HepG2 (cell line): ENCODE measurements around the gene RASD2. TPM values are rescaled to one million over a fixed set of nuclear protein-coding genes. Genes with fewer than 3 reads are reported as not detected.

Experiments
- ATAC-seq: fragments of 200-7000 bp; cut with Tn5 transposase; 3 replicates; pipeline ENCODE4 v1.9.1; 2020; ENCODE audit warnings: mild to moderate bottlenecking, moderate library complexity
- BruUV-seq: library from RNA; stranded (reverse); fragments of 400-500 nt; replicated peaks from 2 replicates; lab custom pipeline; 2021; lab: Mats Ljungman, UMichigan
- CTCF ChIA-PET: fragments of 300-600 bp; formaldehyde crosslinking; extraction: SDS; loops from one replicate; lab custom pipeline; 2021; ENCODE audit warnings: low total read pairs, inconsistent platforms, low intra/inter-chr PET ratio; lab: Yijun Ruan, JAX
- POLR2A ChIA-PET: fragments of 350-600 bp; sonication (Branson Sonifier 250); formaldehyde crosslinking; loops from one replicate; lab custom pipeline; 2020; ENCODE audit warnings: antibody characterized with exemption, inconsistent platforms; lab: Yijun Ruan, JAX
- DNase-seq: peaks from one replicate; pipeline ENCODE4 v3.0.0-alpha.2; 2015; ENCODE audit warnings: low spot score
- FAIRE-seq: peaks from 3 replicates; lab custom pipeline; 2011; peaks lifted over from hg19 to GRCh38; lab: Jason Lieb, UNC
- H2AFZ ChIP-seq: one replicate; pipeline ENCODE4 v1.6.1; 2011; ENCODE audit warnings: low read length, inconsistent platforms
- H3K27ac ChIP-seq: fragments of 300-600 bp; 3 replicates; pipeline ENCODE4 v1.8.0; 2011; ENCODE audit warnings: mixed run types, mild to moderate bottlenecking, mixed read lengths, low read length, inconsistent platforms; ENCODE audit not compliant: insufficient read depth; ENCODE audit errors: extremely low read length
- H3K27me3 ChIP-seq, 2 experiments: fragments of 200-600 bp in 1 of 2; 2 replicates in 1 of 2; 3 replicates in 1 of 2; pipeline versions ENCODE4 v1.6.0 to v1.8.0; 2011; ENCODE audit warnings: low read length in 2 of 2, mild to moderate bottlenecking in 2 of 2, moderate library complexity in 2 of 2, inconsistent platforms in 1 of 2; ENCODE audit not compliant: insufficient read depth in 2 of 2, control insufficient read depth in 1 of 2
- H3K36me3 ChIP-seq, 2 experiments: fragments of 200-600 bp in 1 of 2; replicated peaks in 1 of 2; 2 replicates in 1 of 2; 3 replicates in 1 of 2; pipeline versions ENCODE4 v1.5.1 to v1.8.0; 2011; ENCODE audit warnings: low read length in 2 of 2, inconsistent platforms in 1 of 2; ENCODE audit not compliant: insufficient read depth in 2 of 2, control insufficient read depth in 1 of 2
- H3K4me1 ChIP-seq: 2 replicates; pipeline ENCODE4 v1.5.1; 2012; ENCODE audit warnings: low read length, inconsistent platforms; ENCODE audit not compliant: insufficient read depth
- H3K4me2 ChIP-seq: 2 replicates; pipeline ENCODE4 v1.6.0; 2011; ENCODE audit warnings: low read depth, low read length, inconsistent platforms
- H3K4me3 ChIP-seq, 3 experiments: fragments of 200-600 bp in 1 of 3; sonication (generic), shearing (Covaris generic) in 1 of 3; replicated peaks in 1 of 3; 2 replicates each; pipeline ENCODE4 v1.5.1; 2011 to 2016; ENCODE audit warnings: low read length in 3 of 3, inconsistent platforms in 2 of 3, low read depth in 2 of 3, mild to moderate bottlenecking in 2 of 3, control low read depth in 1 of 3, mixed read lengths in 1 of 3; ENCODE audit not compliant: insufficient read depth in 1 of 3
- H3K79me2 ChIP-seq: one replicate; pipeline ENCODE4 v1.6.1; 2011; ENCODE audit warnings: low read length, inconsistent platforms; ENCODE audit not compliant: insufficient read depth
- H3K9ac ChIP-seq: 2 replicates; pipeline ENCODE4 v1.6.0; 2011; ENCODE audit warnings: mild to moderate bottlenecking, low read depth, low read length, inconsistent platforms; ENCODE audit not compliant: insufficient read depth
- H3K9me3 ChIP-seq: 2 replicates; pipeline ENCODE4 v1.5.1; 2012; ENCODE audit warnings: mild to moderate bottlenecking, low read length
- H4K20me1 ChIP-seq: 2 replicates; pipeline ENCODE4 v1.6.0; 2011; ENCODE audit warnings: inconsistent platforms, mild to moderate bottlenecking, low read length, moderate library complexity; ENCODE audit not compliant: insufficient read depth
- FOSL2 ChIP-seq: sonication (generic); formaldehyde crosslinking; IDR thresholded peaks from 2 replicates; pipeline ENCODE4 v1.4.0; 2020; ENCODE audit warnings: missing genetic modification reagents
- FOXO1 ChIP-seq: sonication (generic); formaldehyde crosslinking; IDR thresholded peaks from 2 replicates; pipeline ENCODE4 v1.4.0; 2020; ENCODE audit warnings: missing genetic modification reagents
- GATA4 ChIP-seq: sonication (generic); IDR thresholded peaks from 2 replicates; pipeline ENCODE4 v1.6.1; 2016; ENCODE audit warnings: antibody characterized with exemption, low read depth, borderline replicate concordance
- GTF2F1 ChIP-seq: fragments of 150-350 bp; IDR thresholded peaks from 2 replicates; pipeline ENCODE4 v1.6.1; 2014; ENCODE audit warnings: low read length
- MAZ ChIP-seq, 2 experiments: sonication (generic) in 1 of 2; formaldehyde crosslinking in 1 of 2; IDR thresholded peaks; 2 replicates each; pipeline versions ENCODE4 v1.5.0 to v1.6.1; 2012 to 2020; ENCODE audit warnings: low read depth in 2 of 2, mild to moderate bottlenecking in 2 of 2, borderline replicate concordance in 1 of 2, improper control_type of control experiment in 1 of 2, low read length in 1 of 2, missing genetic modification reagents in 1 of 2, moderate library complexity in 1 of 2
- NR2F6 ChIP-seq, 2 experiments: IDR thresholded peaks; 2 replicates each; pipeline ENCODE4 v1.6.1; 2016; ENCODE audit warnings: antibody characterized with exemption in 1 of 2, mild to moderate bottlenecking in 1 of 2
- PRMT3 ChIP-seq: sonication (generic); formaldehyde crosslinking; IDR thresholded peaks from 2 replicates; pipeline ENCODE4 v1.8.1; 2022; ENCODE audit warnings: low read depth, mild to moderate bottlenecking, moderate library complexity, missing genetic modification reagents, borderline replicate concordance
- RAD21 ChIP-seq: fragments of 450-650 bp; formaldehyde crosslinking; IDR thresholded peaks from 2 replicates; pipeline ENCODE4 v1.5.0; 2020; ENCODE audit warnings: mild to moderate bottlenecking
- SMC3 ChIP-seq: IDR thresholded peaks from 2 replicates; pipeline ENCODE4 v1.6.1; 2011; ENCODE audit warnings: low read length, improper control_type of control experiment
- SP5 ChIP-seq: IDR thresholded peaks from 2 replicates; pipeline ENCODE4 v1.6.1; 2016; ENCODE audit warnings: low read depth, borderline replicate concordance
- STAG1 ChIP-seq: sonication (generic); formaldehyde crosslinking; IDR thresholded peaks from 2 replicates; pipeline ENCODE4 v1.4.0; 2020; ENCODE audit warnings: missing genetic modification reagents
- XRCC5 ChIP-seq: fragments of 200-400 bp; formaldehyde crosslinking; optimal IDR thresholded peaks from 2 replicates; pipeline ENCODE3; 2017; ENCODE audit warnings: mild to moderate bottlenecking, low read length
- ZFX ChIP-seq: sonication (generic); formaldehyde crosslinking; IDR thresholded peaks from 2 replicates; pipeline ENCODE4 v1.4.0; 2020; ENCODE audit warnings: mild to moderate bottlenecking, low read depth, missing genetic modification reagents, moderate library complexity
- ZNF263 ChIP-seq: sonication (generic); formaldehyde crosslinking; IDR thresholded peaks from 2 replicates; pipeline ENCODE4 v1.4.0; 2020; ENCODE audit warnings: missing genetic modification reagents
- ZNF343 ChIP-seq: sonication (generic); formaldehyde crosslinking; IDR thresholded peaks from 2 replicates; pipeline ENCODE4 v1.4.0; 2020; ENCODE audit warnings: mild to moderate bottlenecking, missing genetic modification reagents
- WGBS: methylation state at CpG from one replicate; pipeline ENCODE4 v1.1.6; 2017; ENCODE audit warnings: low lambda C conversion rate; 5-methylcytosine and 5-hydroxymethylcytosine counted together
- in situ Hi-C: cut with HindIII; loops from 2 replicates; pipeline ENCODE4 v1.10.0; 2017; ENCODE audit warnings: low pct_unique_long_range_greater_than_20kb; ENCODE audit not compliant: extremely low pct_ligation_motif_present
- intact Hi-C: fragments of 100-400 bp; cut with micrococcal nuclease; formaldehyde crosslinking; loops from one replicate; pipeline ENCODE4 v1.10.0; 2022; ENCODE audit not compliant: unreplicated experiment
- polyA plus RNA-seq, 8 experiments: library from polyadenylated mRNA; depleted of rRNA in 3 of 8; stranded (reverse) in 7 of 8; unstranded in 1 of 8; fragments of >200 nt; fragmentation: Illumina TruSeq in 4 of 8; extraction: Trizol in 4 of 8; gene quantifications; 2 replicates each; pipeline versions ENCODE4 v1.2.1 to v1.2.3, GENCODE V29; 2011 to 2016; ENCODE audit warnings: low read depth in 4 of 8, missing spikeins in 1 of 8, mixed read lengths in 1 of 8; ENCODE audit not compliant: insufficient read depth in 1 of 8
- total RNA-seq, 5 experiments: library from RNA; depleted of rRNA; stranded (reverse); fragments of >200 nt; fragmentation: Illumina TruSeq; extraction: Trizol; gene quantifications; 2 replicates each; pipeline ENCODE4 v1.2.3, GENCODE V29; 2016; ENCODE audit warnings: low read depth in 1 of 5
- TF ChIP-seq, protein P1 (sequence below): sonication (generic); formaldehyde crosslinking; IDR thresholded peaks from 2 replicates; pipeline ENCODE4 v1.5.0; 2020; ENCODE audit warnings: mild to moderate bottlenecking, missing genetic modification reagents, moderate library complexity
- TF ChIP-seq, protein P2 (sequence below): sonication (generic); formaldehyde crosslinking; IDR thresholded peaks from 2 replicates; pipeline ENCODE4 v1.5.0; 2020; ENCODE audit warnings: missing genetic modification reagents
- TF ChIP-seq, protein P3 (sequence below): sonication (generic); formaldehyde crosslinking; IDR thresholded peaks from 2 replicates; pipeline ENCODE4 v1.5.0; 2020; ENCODE audit warnings: missing genetic modification reagents

Gene RASD2
- total and polyA plus RNA-seq, 2 of the 13 experiments (the other 11 are each of a cell fraction or from before 2014, with no cell fraction given): not detected

GRCh38 chr22:35582861-35583670 lies 42.4 kb downstream of the RASD2 start:
- 27% methylated on average over 5 of the region's 13 CpGs for WGBS
- in situ Hi-C loops (loop anchor here (5.0 kb wide), 1 partner anchor 151 kb away; no protein-coding TSS in a partner anchor), intact Hi-C loops (loop anchor here (1.0 kb wide), 2 partner anchors 152 to 232 kb away; no protein-coding TSS in a partner anchor)
- no peak overlapping the region for H3K27ac ChIP-seq
- no peak overlapping the region for H3K4me3 ChIP-seq
- no TSS peak for BruUV-seq
- H3K4me2 ChIP-seq: no peak overlapping the region
- CTCF ChIA-PET: interaction anchor here (0.7 to 3.0 kb wide), 4 partner anchors 152 to 235 kb away, joined by 3 to 32 read pairs (median 10); no protein-coding TSS in a partner anchor
- DNase-seq: peak; percentile 59
- FAIRE-seq: peak; percentile 71
- no peaks in the 10 kb centered on the region for H3K4me1 ChIP-seq
- H2AFZ ChIP-seq: no peak overlapping the region
- no peaks in the 10 kb centered on the region for H3K79me2 ChIP-seq
- H3K27me3 ChIP-seq: peaks cover 0 to 7% of the 10 kb centered on the region in 2 experiments; a peak in 1 of 5 replicates
- H3K9ac ChIP-seq: no peak overlapping the region
- ATAC-seq: peak; percentile 87
- H3K36me3 ChIP-seq: no peaks in the 10 kb centered on the region
- POLR2A ChIA-PET: no interaction called here
- H3K9me3 ChIP-seq: no peaks in the 10 kb centered on the region
- H4K20me1 ChIP-seq: no peaks in the 10 kb centered on the region
- TF ChIP-seq GATA4 (no peak), ZNF263 (CRISPR knock-in tag) (0 out of 2 replicates have a peak, but pooled peaks have one; percentile 30), FOSL2 (CRISPR knock-in tag) (peak; percentile 5; the same call in 1 of the 2 replicates), RAD21 (CRISPR knock-in tag) (peak; percentile 85), FOXO1 (CRISPR knock-in tag) (0 out of 2 replicates have a peak, but pooled peaks have one; percentile 7), PRMT3 (no peak), ZNF343 (CRISPR knock-in tag) (no peak), SMC3 (peak; percentile 82), NR2F6 (IDR thresholded peaks at IDR 0.05) (peak; percentile 26; the same call in 1 of the 2 replicates), NR2F6 (CRISPR knock-in tag; IDR thresholded peaks at IDR 0.05) (peak; percentile 49), XRCC5 (peak; percentile 77), ZFX (CRISPR knock-in tag) (peak; percentile 33; the same call in 1 of the 2 replicates), GTF2F1 (no peak), STAG1 (peak; percentile 93), MAZ (IDR thresholded peaks at IDR 0.05; ENCODE audit: borderline replicate concordance, low read depth, low read length) (no peak), MAZ (CRISPR knock-in tag; IDR thresholded peaks at IDR 0.05; ENCODE audit: low read depth) (0 out of 2 replicates have a peak, but pooled peaks have one; percentile 34), SP5 (CRISPR knock-in tag) (no peak)
- TF ChIP-seq, protein P1, sequence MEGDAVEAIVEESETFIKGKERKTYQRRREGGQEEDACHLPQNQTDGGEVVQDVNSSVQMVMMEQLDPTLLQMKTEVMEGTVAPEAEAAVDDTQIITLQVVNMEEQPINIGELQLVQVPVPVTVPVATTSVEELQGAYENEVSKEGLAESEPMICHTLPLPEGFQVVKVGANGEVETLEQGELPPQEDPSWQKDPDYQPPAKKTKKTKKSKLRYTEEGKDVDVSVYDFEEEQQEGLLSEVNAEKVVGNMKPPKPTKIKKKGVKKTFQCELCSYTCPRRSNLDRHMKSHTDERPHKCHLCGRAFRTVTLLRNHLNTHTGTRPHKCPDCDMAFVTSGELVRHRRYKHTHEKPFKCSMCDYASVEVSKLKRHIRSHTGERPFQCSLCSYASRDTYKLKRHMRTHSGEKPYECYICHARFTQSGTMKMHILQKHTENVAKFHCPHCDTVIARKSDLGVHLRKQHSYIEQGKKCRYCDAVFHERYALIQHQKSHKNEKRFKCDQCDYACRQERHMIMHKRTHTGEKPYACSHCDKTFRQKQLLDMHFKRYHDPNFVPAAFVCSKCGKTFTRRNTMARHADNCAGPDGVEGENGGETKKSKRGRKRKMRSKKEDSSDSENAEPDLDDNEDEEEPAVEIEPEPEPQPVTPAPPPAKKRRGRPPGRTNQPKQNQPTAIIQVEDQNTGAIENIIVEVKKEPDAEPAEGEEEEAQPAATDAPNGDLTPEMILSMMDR (CRISPR knock-in tag): peak; percentile 92
- TF ChIP-seq, protein P2, sequence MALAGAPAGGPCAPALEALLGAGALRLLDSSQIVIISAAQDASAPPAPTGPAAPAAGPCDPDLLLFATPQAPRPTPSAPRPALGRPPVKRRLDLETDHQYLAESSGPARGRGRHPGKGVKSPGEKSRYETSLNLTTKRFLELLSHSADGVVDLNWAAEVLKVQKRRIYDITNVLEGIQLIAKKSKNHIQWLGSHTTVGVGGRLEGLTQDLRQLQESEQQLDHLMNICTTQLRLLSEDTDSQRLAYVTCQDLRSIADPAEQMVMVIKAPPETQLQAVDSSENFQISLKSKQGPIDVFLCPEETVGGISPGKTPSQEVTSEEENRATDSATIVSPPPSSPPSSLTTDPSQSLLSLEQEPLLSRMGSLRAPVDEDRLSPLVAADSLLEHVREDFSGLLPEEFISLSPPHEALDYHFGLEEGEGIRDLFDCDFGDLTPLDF (CRISPR knock-in tag): no peak
- TF ChIP-seq, protein P3, sequence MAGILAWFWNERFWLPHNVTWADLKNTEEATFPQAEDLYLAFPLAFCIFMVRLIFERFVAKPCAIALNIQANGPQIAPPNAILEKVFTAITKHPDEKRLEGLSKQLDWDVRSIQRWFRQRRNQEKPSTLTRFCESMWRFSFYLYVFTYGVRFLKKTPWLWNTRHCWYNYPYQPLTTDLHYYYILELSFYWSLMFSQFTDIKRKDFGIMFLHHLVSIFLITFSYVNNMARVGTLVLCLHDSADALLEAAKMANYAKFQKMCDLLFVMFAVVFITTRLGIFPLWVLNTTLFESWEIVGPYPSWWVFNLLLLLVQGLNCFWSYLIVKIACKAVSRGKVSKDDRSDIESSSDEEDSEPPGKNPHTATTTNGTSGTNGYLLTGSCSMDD: no peak
